GM12892 (cell line): ENCODE results near the gene CFAP70.
A peak's percentile ranks its signal among the peaks of the same experiment; 100 is the strongest.

Experiments used
- DNase-seq: peaks from one replicate; pipeline ENCODE4 v3.0.0; 2011; ENCODE audit not compliant: insufficient read length
- FAIRE-seq: peaks from 2 replicates; lab custom pipeline; 2011; peaks lifted over from hg19 to GRCh38; lab: Jason Lieb, UNC
- POLR2A ChIP-seq: IDR thresholded peaks from 2 replicates; pipeline ENCODE4 v1.6.1; 2011; ENCODE audit warnings: low read depth, low read length, control low read depth
- POLR2AphosphoS5 ChIP-seq: IDR thresholded peaks from 2 replicates; pipeline ENCODE4 v1.6.1; 2011; ENCODE audit warnings: low read depth, low read length, control low read depth
- TAF1 ChIP-seq: IDR thresholded peaks from 2 replicates; pipeline ENCODE4 v1.6.1; 2011; ENCODE audit warnings: low read depth, mild to moderate bottlenecking, control low read depth, low read length, borderline replicate concordance

The CFAP70 gene

GRCh38 chr10:73248259-73248724, 110.4 kb downstream of the CFAP70 start:
- DNase-seq, result no peak
- FAIRE-seq, result no peak
- TF ChIP-seq POLR2AphosphoS5, result peak; percentile 46; the same call in 1 of the 2 replicates
- TF ChIP-seq TAF1, result no peak

GRCh38 chr10:73247509-73248258, 111.0 kb downstream of the CFAP70 start:
- TF ChIP-seq POLR2AphosphoS5 (no peak), POLR2A (no peak), TAF1 (no peak)
- DNase-seq, result no peak
- no peak for FAIRE-seq

- DNase-seq (peak; percentile 74), FAIRE-seq (peak; percentile 91)
- TF ChIP-seq TAF1 (peak; percentile 89), POLR2AphosphoS5 (peak; percentile 94), POLR2A (peak; percentile 96)
These were observed 111.8 kb downstream of the CFAP70 start, which contains the start of gene DNAJC9 for GRCh38 chr10:73246646-73247508. Gene DNAJC9, minus strand, starts transcription at chr10:73247255. Its CDS starts 66 bp downstream, at chr10:73247189.

GRCh38 chr10:73246322-73246645, 112.4 kb downstream of the CFAP70 start:
- TF ChIP-seq POLR2AphosphoS5, result no peak
- no peak for TF ChIP-seq TAF1
- TF ChIP-seq POLR2A, result no peak
- DNase-seq (no peak), FAIRE-seq (no peak)

- no peak for TF ChIP-seq POLR2A
- DNase-seq, result no peak
- no peak for FAIRE-seq
These were observed 113.7 kb downstream of the CFAP70 start for GRCh38 chr10:73244866-73245477.

- FAIRE-seq (no peak), DNase-seq (no peak)
- TF ChIP-seq POLR2A (no peak), TAF1 (no peak), POLR2AphosphoS5 (no peak)
These were observed 118.8 kb downstream of the CFAP70 start for GRCh38 chr10:73239908-73240307.

- TF ChIP-seq POLR2A, result no peak
- 0 out of 2 replicates have a peak, but pooled peaks have one; percentile 36 for TF ChIP-seq POLR2AphosphoS5
- TF ChIP-seq TAF1, result no peak
- no peak for DNase-seq
- no peak for FAIRE-seq
These were observed 119.6 kb downstream of the CFAP70 start for GRCh38 chr10:73238990-73239566.

- DNase-seq (no peak), FAIRE-seq (no peak)
- no peak for TF ChIP-seq POLR2A
These were observed 124.0 kb downstream of the CFAP70 start for GRCh38 chr10:73234695-73235094.

GRCh38 chr10:73233883-73234282, 124.8 kb downstream of the CFAP70 start:
- FAIRE-seq (no peak), DNase-seq (no peak)
- TF ChIP-seq POLR2AphosphoS5 (no peak), POLR2A (no peak), TAF1 (no peak)

GRCh38 chr10:73232887-73233286, 125.8 kb downstream of the CFAP70 start:
- no peak for TF ChIP-seq POLR2A
- TF ChIP-seq POLR2AphosphoS5, result no peak
- no peak for TF ChIP-seq TAF1
- FAIRE-seq, result no peak
- no peak for DNase-seq

- DNase-seq (no peak), FAIRE-seq (no peak)
- TF ChIP-seq TAF1, result no peak
- no peak for TF ChIP-seq POLR2AphosphoS5
- TF ChIP-seq POLR2A, result no peak
These were observed 129.1 kb downstream of the CFAP70 start for GRCh38 chr10:73229567-73229966.
